HG03354 (cell line): ENCODE results near the gene UBA3.

Source experiments
- ATAC-seq: cut with Tn5 transposase; IDR thresholded peaks from one replicate; pipeline ENCODE4 v1.9.1; 2021; ENCODE audit warnings: mild to moderate bottlenecking; ENCODE audit not compliant: unreplicated experiment, poor library complexity, severe bottlenecking

UBA3 gene

GRCh38 chr3:69081583-69082262 lies 1.6 kb upstream of the UBA3 start:
- no peak for ATAC-seq

GRCh38 chr3:69079269-69080159 lies 651 bp downstream of the UBA3 start:
- peak; percentile 27 for ATAC-seq

GRCh38 chr3:69072928-69073327 lies 7.2 kb downstream of the UBA3 start:
- ATAC-seq, result no peak

GRCh38 chr3:69066121-69066520 lies 14.0 kb downstream of the UBA3 start:
- no peak for ATAC-seq

GRCh38 chr3:69065318-69065964 lies 14.7 kb downstream of the UBA3 start:
- no peak for ATAC-seq

- no peak for ATAC-seq
Observed at GRCh38 chr3:69063636-69064035, 16.5 kb downstream of the UBA3 start.

- ATAC-seq, result no peak
Observed at GRCh38 chr3:69059688-69060087, 20.5 kb downstream of the UBA3 start.

GRCh38 chr3:69058947-69059224 lies 21.3 kb downstream of the UBA3 start:
- ATAC-seq, result no peak

- peak; percentile 99 for ATAC-seq
Observed at GRCh38 chr3:69058180-69058946, 21.8 kb downstream of the UBA3 start.

- ATAC-seq, result peak; percentile 7
Observed at GRCh38 chr3:69052472-69052898, 27.7 kb downstream of the UBA3 start.

GRCh38 chr3:69051756-69052471 lies 28.3 kb downstream of the UBA3 start, which contains the start of gene TMF1:
Gene TMF1 (minus strand): TSS chr3:69052333. CDS start chr3:69052086, 247 bp downstream.
- peak; percentile 98 for ATAC-seq

GRCh38 chr3:69048990-69049389 lies 31.2 kb downstream of the UBA3 start:
- no peak for ATAC-seq

GRCh38 chr3:69044608-69045007 lies 35.6 kb downstream of the UBA3 start:
- no peak for ATAC-seq

GRCh38 chr3:69033470-69033869 lies 46.7 kb downstream of the UBA3 start:
- no peak for ATAC-seq

- no peak for ATAC-seq
Observed at GRCh38 chr3:69032737-69033136, 47.4 kb downstream of the UBA3 start.

- no peak for ATAC-seq
Observed at GRCh38 chr3:69032142-69032541, 48.0 kb downstream of the UBA3 start.

GRCh38 chr3:69031635-69032034 lies 48.5 kb downstream of the UBA3 start:
- no peak for ATAC-seq

- no peak for ATAC-seq
Observed at GRCh38 chr3:69020857-69021256, 59.3 kb downstream of the UBA3 start.

GRCh38 chr3:69020424-69020823 lies 59.7 kb downstream of the UBA3 start:
- ATAC-seq, result peak; percentile 44
